Gastrocnemius medialis (tissue), 4 donors: Measurements from ENCODE around the gene EDEM3.

Source experiments
- CTCF ChIP-seq, 5 experiments: fragments of 450-650 bp in 3 of 5; fragments of 200-600 bp in 2 of 5; sonication (generic) in 2 of 5; IDR thresholded peaks in 4 of 5; conservative IDR thresholded peaks in 1 of 5; 1 replicate in 4 of 5; 2 replicates in 1 of 5; pipeline ENCODE4 v1.5.1; 2016 to 2019; ENCODE audit warnings: antibody characterized with exemption in 5 of 5, mild to moderate bottlenecking in 3 of 5, moderate library complexity in 3 of 5
- POLR2A ChIP-seq, 2 donors: fragments of 450-650 bp; IDR thresholded peaks; one replicate each; pipeline ENCODE4 v1.6.1; 2017; ENCODE audit warnings: antibody characterized with exemption in 2 of 2, mild to moderate bottlenecking in 2 of 2, moderate library complexity in 2 of 2

GRCh38 chr1:184643661-184644060 lies 111.0 kb downstream of the EDEM3 start:
- no peak for TF ChIP-seq CTCF (IDR thresholded peaks at IDR 0.05 in 4 of 5, conservative IDR thresholded peaks at IDR 0.05 in 1 of 5)
- no peak for TF ChIP-seq POLR2A (IDR thresholded peaks at IDR 0.05)
